ENCODE measurements around the gene MTHFSD.

- TF ChIP-seq CTCF (IDR thresholded peaks at IDR 0.05) (no peak), POLR2A (IDR thresholded peaks at IDR 0.05) (no peak)
Measured at GRCh38 chr16:86484240-86484639, 70.8 kb downstream of the MTHFSD start.
